GF-D8 (cell line): ENCODE results near the gene KIF6.
"Not testable (repeated sequence)": the region's sequence is repeated elsewhere in the genome, so short reads cannot be mapped to it uniquely, and the experiment has no call there.

Experiments
- DNase-seq: peaks from one replicate; lab custom pipeline; 2025; lab: John Stamatoyannopoulos, UW

KIF6 gene

GRCh38 chr6:39553860-39554802, 171.1 kb downstream of the KIF6 start:
- DNase-seq, result no peak

- no peak for DNase-seq
Observed at GRCh38 chr6:39553029-39553428, 172.2 kb downstream of the KIF6 start.

- DNase-seq, result no peak
Observed at GRCh38 chr6:39550191-39550590, 175.0 kb downstream of the KIF6 start.

GRCh38 chr6:39546731-39547130, 178.5 kb downstream of the KIF6 start:
- DNase-seq, result no peak

- no peak for DNase-seq
Observed at GRCh38 chr6:39543950-39544349, 181.3 kb downstream of the KIF6 start.

- DNase-seq, result no peak
Observed at GRCh38 chr6:39543095-39543494, 182.1 kb downstream of the KIF6 start.

GRCh38 chr6:39540454-39540853, 184.8 kb downstream of the KIF6 start:
- DNase-seq, result no peak

- no peak for DNase-seq
Observed at GRCh38 chr6:39530201-39530759, 194.9 kb downstream of the KIF6 start.

- DNase-seq, result no peak
Observed at GRCh38 chr6:39527792-39528564, 197.2 kb downstream of the KIF6 start.

- no peak for DNase-seq
Observed at GRCh38 chr6:39524007-39524406, 201.2 kb downstream of the KIF6 start.

- no peak for DNase-seq
Observed at GRCh38 chr6:39521958-39522357, 203.2 kb downstream of the KIF6 start.

GRCh38 chr6:39520916-39521315, 204.3 kb downstream of the KIF6 start:
- DNase-seq, result no peak

- DNase-seq, result no peak
Observed at GRCh38 chr6:39520411-39520810, 204.8 kb downstream of the KIF6 start.

- no peak for DNase-seq
Observed at GRCh38 chr6:39518221-39518620, 207.0 kb downstream of the KIF6 start.

GRCh38 chr6:39517756-39518155, 207.5 kb downstream of the KIF6 start:
- DNase-seq, result no peak

- no peak for DNase-seq
Observed at GRCh38 chr6:39516471-39516870, 208.7 kb downstream of the KIF6 start.

- no peak for DNase-seq
Observed at GRCh38 chr6:39515471-39515870, 209.7 kb downstream of the KIF6 start.

- DNase-seq, result no peak
Observed at GRCh38 chr6:39515006-39515405, 210.2 kb downstream of the KIF6 start.

GRCh38 chr6:39509831-39510230, 215.4 kb downstream of the KIF6 start:
- not testable (repeated sequence) for DNase-seq

GRCh38 chr6:39508515-39508914, 216.7 kb downstream of the KIF6 start:
- DNase-seq, result no peak

- DNase-seq, result no peak
Observed at GRCh38 chr6:39507331-39507998, 217.7 kb downstream of the KIF6 start.

GRCh38 chr6:39502362-39502955, 222.7 kb downstream of the KIF6 start:
- not testable (repeated sequence) for DNase-seq
